Activated naive CD8-positive, alpha-beta T cell treated with anti-CD3 and anti-CD28 coated beads, Interleukin-2, amount 50 U/mL, for 16 hours (primary cell): Measurements from ENCODE around the gene HCRT.
"Not testable (repeated sequence)": the region's sequence is repeated elsewhere in the genome, so short reads cannot be mapped to it uniquely, and the experiment has no call there.

Experiments
- DNase-seq: peaks from one replicate; pipeline ENCODE4 v3.0.0-alpha.2; 2020; ENCODE audit warnings: low read depth, low spot score

Gene HCRT

DNA sequence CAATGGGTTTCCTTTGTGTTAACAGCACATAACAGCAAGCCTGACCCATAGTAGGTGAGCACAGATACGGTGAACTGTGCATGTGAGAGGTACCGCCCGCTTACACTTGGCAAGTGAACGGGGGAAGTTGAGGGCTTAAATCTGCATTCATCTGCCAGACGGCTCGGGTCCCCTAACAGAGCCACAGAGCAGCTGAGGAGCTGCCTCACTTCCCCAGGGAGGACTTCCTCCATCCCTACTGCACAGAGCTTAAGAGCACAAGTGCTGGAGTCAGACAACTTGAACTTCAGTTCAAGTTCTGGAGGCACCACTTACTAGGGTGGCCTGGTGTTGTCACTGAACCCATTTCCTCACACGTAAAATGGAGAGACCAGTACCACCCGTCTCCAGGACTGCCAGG, 43.9 kb downstream of the HCRT start:
- DNase-seq: no peak

DNA sequence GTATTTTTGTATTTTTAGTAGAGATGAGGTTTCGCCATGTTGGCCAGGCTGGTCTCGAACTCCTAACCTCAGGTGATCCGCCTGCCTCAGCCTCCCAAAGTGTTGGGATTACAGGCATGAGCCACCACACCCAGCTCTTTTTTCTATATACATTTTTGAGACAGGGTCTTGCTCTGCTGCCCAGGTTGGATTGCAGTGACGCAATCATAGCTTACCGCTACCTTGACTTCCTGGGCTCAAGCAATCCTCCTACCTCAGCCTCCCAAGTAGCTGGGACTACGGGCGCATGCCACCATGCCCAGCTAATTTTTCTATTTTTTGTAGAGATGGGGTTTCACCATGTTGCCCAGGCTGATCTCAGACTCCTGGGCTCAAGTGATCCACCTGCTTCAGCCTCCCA, 44.6 kb downstream of the HCRT start:
- not testable (repeated sequence) for DNase-seq

DNA sequence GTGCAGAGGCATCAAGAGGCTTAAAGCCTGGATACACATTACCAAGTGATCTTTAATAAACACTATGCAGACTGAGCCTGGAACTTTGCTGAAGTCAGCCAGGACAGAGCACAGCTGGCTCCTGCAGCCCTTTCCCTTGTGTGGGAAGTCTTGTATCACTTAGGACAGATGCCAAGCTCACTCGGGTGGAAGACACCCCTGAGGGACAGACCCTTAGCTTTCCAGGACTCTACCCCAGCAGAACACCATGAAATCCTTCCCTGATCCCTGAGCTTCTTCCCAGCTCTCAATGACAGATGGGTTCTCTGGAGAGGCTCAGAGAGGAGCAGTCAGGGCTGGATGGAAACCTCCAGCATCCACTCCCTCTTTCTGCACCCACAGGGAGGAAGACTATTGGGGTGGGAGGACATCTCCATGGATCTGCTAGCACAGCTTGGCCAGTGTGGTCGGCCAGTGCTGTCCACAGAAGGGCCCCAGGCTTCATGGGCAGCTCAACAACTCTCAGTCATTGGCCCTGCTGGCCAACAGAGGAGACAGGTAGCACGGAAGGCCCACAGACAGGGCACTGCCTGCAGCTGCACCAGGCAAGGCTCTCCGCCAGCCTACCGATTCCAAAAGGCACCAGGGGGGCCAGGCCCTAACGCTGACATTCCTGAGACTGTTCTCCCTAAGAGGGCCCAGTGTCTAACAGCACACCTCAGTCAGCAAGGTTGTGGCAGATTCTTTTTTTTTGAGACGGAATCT, 46.3 kb downstream of the HCRT start:
- DNase-seq: no peak

DNA sequence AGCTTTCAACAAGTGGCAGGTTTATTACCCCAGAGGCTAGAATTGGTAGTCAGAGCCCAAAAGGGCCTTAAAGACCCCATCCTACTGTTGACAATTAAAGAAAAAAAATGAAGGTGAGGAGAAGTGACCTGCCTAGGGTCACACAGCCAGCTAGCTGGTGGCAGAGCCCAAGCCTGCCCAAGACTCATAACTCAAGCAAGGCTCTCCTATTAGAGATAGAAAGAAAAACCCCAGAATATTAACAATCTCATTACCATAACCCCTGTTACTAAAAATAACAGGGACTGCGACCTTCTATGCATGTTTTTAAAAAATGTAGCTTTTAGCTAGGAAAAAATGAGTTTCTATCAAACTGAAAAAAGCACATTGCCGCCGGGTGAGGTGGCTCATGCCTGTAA, 48.6 kb downstream of the HCRT start:
- DNase-seq: no peak

DNA sequence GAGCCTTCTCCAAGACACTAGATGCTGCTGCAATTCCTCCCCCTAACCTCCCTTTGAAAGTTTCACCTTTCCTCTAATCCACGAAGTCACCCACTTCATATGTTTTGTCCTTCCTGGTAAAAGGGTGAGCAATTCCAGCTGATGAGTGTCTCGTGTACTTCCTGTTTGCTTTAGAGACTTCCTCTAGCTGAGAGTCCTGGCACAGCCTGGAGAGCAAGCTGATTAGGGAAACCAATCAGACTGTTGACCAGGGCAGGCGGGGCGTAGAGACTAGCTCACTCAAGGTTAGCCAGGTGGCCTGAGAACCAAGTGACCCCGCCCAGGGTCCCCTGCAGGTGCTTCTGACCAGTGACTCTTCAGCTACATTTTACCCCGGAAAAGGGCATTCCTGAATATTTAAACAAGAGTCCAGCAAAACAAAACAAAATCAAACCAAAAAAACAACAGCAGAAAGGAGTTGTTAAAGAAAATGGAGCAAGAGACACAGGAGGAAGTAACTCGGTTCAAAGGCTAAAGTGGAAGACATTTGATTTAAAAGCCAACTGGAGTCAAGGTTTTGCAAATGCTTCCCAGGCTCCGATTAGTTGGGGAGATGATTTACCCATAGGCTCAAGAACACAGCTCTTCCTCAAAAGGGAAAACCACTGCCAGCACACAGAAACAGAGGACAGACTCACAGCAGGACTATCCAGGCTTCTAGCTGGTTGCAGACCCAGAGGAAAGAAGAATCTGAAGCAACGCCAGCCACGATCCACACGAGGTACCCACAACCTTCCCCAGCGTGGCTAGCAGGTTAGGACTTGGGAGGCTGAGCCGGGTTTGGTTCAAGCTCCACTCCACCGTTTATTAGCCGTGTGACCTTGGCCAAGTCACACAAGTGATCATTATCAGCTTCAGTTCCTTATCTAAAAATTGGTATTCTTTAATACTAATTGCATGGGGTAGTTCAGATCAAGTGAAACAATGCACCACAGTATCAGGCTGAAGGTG, 49.3 kb downstream of the HCRT start:
- no peak for DNase-seq

DNA sequence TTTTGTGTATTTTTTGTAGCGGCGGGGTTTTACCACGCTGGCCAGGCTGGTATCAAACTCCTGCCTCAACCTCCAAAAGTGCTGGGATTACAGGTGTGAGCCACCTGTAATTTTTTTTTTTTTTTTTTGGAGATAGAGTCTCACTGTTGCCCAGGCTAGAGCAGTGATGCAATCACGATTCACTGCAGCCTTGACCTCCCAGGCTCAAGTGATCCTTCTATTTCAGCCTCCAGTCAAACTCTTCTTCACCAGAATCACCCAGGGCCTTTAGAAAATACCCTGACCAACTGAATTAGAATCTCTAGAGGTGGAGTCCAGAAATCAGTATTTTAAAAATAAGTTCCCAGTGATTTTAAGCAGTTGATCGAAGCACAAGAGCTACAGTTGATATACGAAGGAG, 50.1 kb downstream of the HCRT start:
- DNase-seq: no peak
